ENCODE results near the gene RGR.

Gene RGR

DNA sequence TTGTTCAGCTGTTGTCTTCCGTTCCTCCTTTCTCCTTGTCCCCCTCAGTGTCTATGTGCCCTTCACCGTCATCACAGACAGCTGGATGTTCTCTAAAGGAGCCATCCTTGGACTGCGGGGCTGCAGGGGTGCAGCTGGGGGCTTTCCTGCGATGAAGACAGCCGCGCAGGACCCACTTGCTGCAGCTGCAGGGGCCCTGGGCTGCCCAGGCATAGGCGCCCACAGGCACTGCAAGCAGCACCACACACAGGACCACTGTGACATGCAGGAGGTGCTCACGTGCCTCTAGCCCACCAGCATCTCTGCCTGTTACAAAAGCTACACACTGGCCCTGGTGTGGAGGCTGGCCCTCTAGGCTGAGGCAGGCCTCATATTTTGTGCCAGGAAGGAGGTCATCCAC, 22.9 kb upstream of the RGR start:
- DNase-seq (ENCODE audit: low spot score) = no peak

DNA sequence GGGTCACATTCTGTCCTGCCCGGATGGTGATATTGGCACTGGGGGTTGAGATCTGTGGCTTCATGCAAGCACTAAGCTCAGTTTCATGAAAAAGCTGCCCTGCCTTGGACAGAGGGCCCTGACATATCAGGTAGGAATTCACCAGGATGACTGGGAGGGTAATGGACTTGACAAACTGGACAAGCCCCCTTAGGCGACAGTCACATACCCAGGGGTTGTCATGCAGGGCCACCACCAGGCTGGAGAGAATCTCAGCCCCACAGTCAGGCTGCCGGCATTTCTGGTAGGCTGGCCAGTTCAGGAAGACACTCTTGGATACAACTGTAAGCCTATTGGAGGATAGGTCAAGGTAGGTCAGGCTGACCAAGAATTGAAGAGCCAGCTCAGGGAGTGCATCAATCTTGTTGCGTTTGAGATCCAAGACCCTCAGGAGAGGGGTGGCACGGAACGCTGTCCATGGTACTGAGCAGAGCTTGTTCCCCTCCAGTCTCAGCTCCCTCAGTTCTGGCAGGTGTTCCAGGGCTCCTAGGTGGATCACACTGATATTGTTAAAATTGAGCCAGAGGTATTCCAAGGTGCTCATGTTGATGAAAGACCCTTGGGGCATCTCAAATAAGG, 20.3 kb upstream of the RGR start:
- DNase-seq (ENCODE audit: low spot score) = no peak

GRCh38 chr10:84225427-84226173, 19.3 kb upstream of the RGR start, which contains the start of gene LRIT2:
Gene LRIT2 (minus strand): TSS chr10:84225544. CDS start chr10:84225520, 24 bp downstream.
- DNase-seq (ENCODE audit: low spot score) = no peak

- no peak for DNase-seq (ENCODE audit: low spot score)
These were observed 18.2 kb upstream of the RGR start for GRCh38 chr10:84226616-84227015.

GRCh38 chr10:84227810-84228209, 17.0 kb upstream of the RGR start:
- DNase-seq (ENCODE audit: low spot score) = no peak

- DNase-seq (ENCODE audit: low spot score) = no peak
These were observed 14.5 kb upstream of the RGR start for GRCh38 chr10:84230359-84230758.

DNA sequence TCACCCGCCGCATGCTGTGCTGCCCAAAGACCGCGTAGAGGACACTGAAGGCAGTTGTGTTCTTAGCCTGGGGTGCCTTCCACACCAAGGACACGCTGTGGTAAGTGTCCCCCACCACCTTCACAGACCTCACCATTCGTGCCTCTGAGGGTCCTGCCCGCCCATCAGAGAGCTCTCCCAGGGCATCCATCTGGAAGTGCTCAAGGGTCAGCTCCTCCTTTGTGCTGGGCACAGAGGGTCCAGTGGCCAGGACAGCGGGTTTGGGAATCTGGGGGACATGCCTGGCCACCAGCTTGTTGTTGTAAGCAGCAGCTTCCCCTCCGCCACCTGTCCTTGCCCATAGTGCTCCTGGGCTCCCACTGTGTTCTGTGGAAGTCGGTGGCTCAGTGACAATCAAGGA, 12.5 kb upstream of the RGR start:
- DNase-seq (ENCODE audit: low spot score) = no peak

- DNase-seq (ENCODE audit: low spot score) = no peak
These were observed 10.9 kb upstream of the RGR start for GRCh38 chr10:84233940-84234339.

- no peak for DNase-seq (ENCODE audit: low spot score)
These were observed 10.4 kb upstream of the RGR start for GRCh38 chr10:84234479-84234878.

- DNase-seq (ENCODE audit: low spot score) = no peak
These were observed 9.8 kb upstream of the RGR start for GRCh38 chr10:84235096-84235495.

DNA sequence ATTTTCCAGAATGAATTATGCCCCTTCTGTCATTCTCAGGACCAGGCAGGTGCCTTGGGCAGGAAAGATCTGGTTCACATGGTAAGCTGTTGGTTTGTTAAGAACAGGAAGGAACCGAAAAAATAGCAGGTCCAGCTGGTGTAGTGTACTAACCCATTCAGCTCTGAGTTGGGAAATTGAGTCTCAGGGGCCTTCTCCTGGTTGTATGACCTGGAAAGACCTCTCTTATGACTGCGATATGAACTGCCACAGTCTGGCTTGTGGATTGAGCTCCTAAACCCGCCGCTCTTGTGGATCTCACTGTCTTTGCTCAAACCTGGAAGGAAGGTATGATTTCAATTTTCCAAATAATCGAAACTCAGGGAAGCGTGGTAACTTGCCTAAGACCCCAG, 8.1 kb upstream of the RGR start:
- no peak for DNase-seq (ENCODE audit: low spot score)

GRCh38 chr10:84237199-84238051, 7.4 kb upstream of the RGR start:
- no peak for DNase-seq (ENCODE audit: low spot score)

DNA sequence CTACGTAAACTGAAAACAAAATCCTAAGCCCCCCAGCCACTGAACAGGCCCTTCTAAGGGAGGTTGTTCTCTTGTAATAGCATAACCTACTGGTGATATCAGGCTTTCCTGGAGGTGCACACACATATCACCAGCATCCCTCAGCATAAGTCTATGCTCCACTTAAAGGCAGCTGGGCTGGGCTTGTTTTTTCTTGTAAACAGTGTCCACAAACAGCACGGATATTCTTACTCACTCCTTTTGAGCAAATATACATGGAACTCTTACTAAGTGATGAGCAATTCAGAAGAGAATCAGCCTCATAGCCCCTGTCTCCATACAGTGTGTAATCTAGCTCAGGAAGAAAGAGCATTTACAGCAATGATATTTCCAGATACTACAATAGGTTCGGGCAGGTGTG, 5.9 kb upstream of the RGR start:
- DNase-seq (ENCODE audit: low spot score) = no peak

DNA sequence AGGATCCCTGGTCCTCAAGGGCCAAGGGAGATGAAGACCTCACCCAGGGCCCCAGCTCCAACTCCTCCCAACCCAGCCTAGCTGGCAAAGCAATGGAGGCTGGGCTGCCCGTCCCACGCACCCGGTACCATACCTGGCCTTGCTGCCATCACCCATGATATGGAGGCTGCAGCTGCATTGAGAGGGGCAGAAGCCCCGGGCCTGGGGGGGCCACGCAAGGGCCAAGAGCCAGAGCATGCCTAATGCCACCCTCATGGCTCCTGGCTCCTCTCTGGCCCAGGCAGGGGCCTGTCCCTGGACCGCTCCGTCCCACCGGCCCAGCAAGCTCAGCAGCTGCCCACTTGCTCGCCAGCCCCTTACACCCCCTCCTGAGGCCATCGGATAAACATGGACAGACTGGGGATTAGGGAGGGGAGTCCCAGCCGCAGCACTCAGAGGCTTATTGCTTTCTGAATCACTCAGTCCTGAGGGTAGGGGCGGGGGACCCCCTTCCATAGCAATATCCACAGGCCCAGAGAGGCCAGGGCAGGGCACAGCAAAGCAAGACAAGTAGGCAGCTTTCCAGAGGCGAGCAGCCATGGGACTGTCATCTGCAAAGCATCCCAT, 3.6 kb upstream of the RGR start, which contains the start of gene LRIT1:
Gene LRIT1, minus strand, starts transcription at position 362 of the 606 bp plus-strand sequence. Its CDS starts 107 bp downstream, at position 255.
- no peak for DNase-seq (ENCODE audit: low spot score)

- no peak for DNase-seq (ENCODE audit: low spot score)
These were observed 1.1 kb upstream of the RGR start for GRCh38 chr10:84243759-84244158.

GRCh38 chr10:84247496-84247895, 2.6 kb downstream of the RGR start:
- DNase-seq (ENCODE audit: low spot score) = no peak

- DNase-seq (ENCODE audit: low spot score) = no peak
These were observed 3.9 kb downstream of the RGR start for GRCh38 chr10:84248794-84249193.

DNA sequence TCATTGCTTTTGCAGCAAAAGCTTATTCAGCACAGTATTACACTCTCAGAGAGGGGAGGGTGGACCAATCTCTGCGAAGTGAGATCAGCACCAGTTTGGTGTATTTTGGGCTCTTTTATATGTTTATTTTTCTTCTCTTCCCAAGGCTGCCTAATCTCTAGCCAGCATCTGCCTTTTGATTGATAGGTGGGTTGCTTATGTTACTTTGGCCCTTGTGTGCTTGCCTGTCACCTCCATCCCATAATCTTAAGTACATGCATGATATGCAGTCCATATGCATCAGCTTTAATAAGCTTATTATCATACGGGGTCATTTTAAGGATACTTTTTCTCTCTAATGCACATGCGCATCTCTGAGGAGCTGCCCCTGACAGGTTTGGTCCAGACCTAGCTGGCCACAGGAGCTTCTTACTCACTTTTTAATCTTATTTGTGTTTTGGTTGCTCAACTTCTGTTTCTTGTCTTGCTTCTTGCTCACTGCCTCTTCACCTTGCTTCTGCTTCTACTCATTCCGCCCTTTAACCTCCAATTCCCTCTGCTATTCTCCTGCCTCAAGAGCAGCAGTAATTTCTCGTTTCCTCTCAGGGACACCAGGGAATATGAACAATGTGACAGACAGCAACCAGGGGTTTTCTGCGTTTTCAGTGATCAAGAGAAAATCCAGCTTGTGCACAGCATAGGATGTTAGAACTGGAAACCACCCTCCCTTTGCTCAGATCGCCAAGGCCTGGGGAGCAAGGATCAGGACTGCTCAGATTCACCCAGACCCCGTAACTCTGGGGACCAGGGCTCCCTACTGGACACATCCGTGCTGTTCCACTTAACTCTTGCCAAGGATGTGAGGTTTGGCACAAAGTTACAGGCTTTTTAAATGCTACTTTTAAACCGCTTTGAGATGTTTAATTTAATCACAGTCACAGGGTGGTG, 10.0 kb downstream of the RGR start:
- DNase-seq (ENCODE audit: low spot score) = no peak

DNA sequence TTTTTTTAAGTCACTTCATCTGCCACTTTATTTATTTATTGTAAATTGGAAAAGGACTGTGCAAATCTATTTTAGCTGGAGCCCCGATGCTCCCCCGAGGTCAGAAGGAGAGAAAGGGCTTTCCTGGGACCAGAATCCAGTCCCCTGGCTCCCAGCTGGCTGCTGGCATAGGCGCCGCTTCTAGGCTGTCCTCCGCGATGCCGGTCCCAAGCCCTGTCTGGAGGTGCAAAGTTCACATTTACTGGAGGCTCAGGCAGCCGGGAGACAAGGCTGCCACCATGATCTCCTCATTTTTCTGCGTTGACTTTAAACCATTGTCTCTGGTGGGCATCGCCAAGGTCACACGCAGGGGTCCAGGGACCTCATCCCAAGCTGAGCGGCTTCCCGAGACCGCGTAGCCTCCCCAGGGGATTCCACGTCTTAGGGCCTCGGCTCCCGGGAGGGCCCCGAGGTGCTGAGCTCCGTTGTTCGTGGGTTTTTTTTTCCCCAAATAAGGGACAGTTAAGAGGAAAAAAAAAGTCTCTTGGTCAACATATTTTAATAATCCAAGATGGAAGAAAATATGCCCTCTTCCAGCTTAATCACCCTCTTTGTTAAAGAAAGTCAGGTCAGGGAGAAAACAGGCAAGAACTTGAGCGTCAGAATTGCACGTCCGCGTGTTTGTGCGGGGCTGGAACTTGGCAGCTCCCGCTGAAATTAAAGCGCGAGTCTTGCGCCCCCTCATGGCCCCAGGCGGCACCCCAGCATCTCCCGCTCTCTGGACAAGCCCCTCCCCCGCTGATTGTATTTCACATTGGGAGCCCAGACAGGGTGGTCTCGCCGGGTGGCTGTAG, 11.9 kb downstream of the RGR start:
- no peak for DNase-seq (ENCODE audit: low spot score)

DNA sequence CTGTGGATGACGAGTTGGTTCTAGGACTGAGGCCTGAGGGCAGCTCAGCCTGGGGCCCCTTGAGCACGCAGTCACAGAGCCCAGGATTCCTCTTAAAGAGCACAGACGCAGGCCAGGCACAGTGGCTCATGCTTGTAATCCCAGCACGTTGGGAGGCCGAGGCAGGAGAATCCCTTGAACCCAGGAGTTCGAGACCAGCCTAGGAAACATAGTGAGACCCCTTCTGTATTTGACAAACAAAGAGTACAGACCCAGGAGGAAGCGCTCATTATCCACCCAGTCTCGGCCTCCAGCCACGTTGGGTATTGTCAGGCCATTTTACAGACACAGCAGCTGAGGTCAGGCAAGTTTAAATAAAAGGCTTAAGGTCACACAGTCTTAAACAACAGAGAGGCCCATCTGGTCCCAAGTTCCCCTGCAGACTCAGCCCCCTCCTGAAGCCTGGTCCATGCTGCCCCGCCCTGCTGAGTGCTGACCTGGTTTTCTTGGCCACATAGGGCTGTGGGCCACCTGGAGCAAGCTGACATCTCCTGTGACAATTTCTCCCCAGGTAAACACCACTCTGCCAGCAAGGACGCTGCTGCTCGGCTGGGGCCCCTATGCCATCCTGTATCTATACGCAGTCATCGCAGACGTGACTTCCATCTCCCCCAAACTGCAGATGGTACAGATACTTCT, 12.6 kb downstream of the RGR start:
- no peak for DNase-seq (ENCODE audit: low spot score)
